Measurements from ENCODE around the gene HBS1L.
"Not testable (repeated sequence)": the region's sequence is repeated elsewhere in the genome, so short reads cannot be mapped to it uniquely, and the experiment has no call there.

The HBS1L gene

GRCh38 chr6:135073756-135074393 lies 19.3 kb upstream of the HBS1L start:
- DNase-seq, result no peak

GRCh38 chr6:135073217-135073616 lies 18.6 kb upstream of the HBS1L start:
- no peak for DNase-seq

GRCh38 chr6:135072753-135073152 lies 18.1 kb upstream of the HBS1L start:
- DNase-seq, result no peak

GRCh38 chr6:135071541-135071940 lies 16.9 kb upstream of the HBS1L start:
- no peak for DNase-seq

- no peak for DNase-seq
Observed at GRCh38 chr6:135067911-135068310, 13.3 kb upstream of the HBS1L start.

- no peak for DNase-seq
Observed at GRCh38 chr6:135066806-135067205, 12.2 kb upstream of the HBS1L start.

GRCh38 chr6:135066397-135066796 lies 11.8 kb upstream of the HBS1L start:
- no peak for DNase-seq

GRCh38 chr6:135064586-135064985 lies 10.0 kb upstream of the HBS1L start:
- DNase-seq, result no peak

GRCh38 chr6:135063926-135064325 lies 9.3 kb upstream of the HBS1L start:
- no peak for DNase-seq

- DNase-seq, result peak; percentile 22
Observed at GRCh38 chr6:135062735-135063134, 8.1 kb upstream of the HBS1L start.

- no peak for DNase-seq
Observed at GRCh38 chr6:135060076-135060475, 5.5 kb upstream of the HBS1L start.

- not testable (repeated sequence) for DNase-seq
Observed at GRCh38 chr6:135058299-135058698, 3.7 kb upstream of the HBS1L start.

GRCh38 chr6:135056632-135057031 lies 2.0 kb upstream of the HBS1L start:
- DNase-seq, result no peak

- no peak for DNase-seq
Observed at GRCh38 chr6:135054226-135054568, 425 bp downstream of the HBS1L start.

- no peak for DNase-seq
Observed at GRCh38 chr6:135053406-135053805, 1.2 kb downstream of the HBS1L start.

- no peak for DNase-seq
Observed at GRCh38 chr6:135052939-135053338, 1.7 kb downstream of the HBS1L start.

- DNase-seq, result no peak
Observed at GRCh38 chr6:135048915-135049314, 5.7 kb downstream of the HBS1L start.

- no peak for DNase-seq
Observed at GRCh38 chr6:135047336-135047735, 7.3 kb downstream of the HBS1L start.

- no peak for DNase-seq
Observed at GRCh38 chr6:135046912-135047311, 7.7 kb downstream of the HBS1L start.

- no peak for DNase-seq
Observed at GRCh38 chr6:135044639-135045038, 10.0 kb downstream of the HBS1L start.

- DNase-seq, result no peak
Observed at GRCh38 chr6:135043846-135044245, 10.8 kb downstream of the HBS1L start.

GRCh38 chr6:135043364-135043763 lies 11.3 kb downstream of the HBS1L start:
- no peak for DNase-seq

GRCh38 chr6:135038335-135038734 lies 16.3 kb downstream of the HBS1L start:
- DNase-seq, result no peak

- DNase-seq, result no peak
Observed at GRCh38 chr6:135037541-135037940, 17.1 kb downstream of the HBS1L start.

GRCh38 chr6:135036731-135037420 lies 17.7 kb downstream of the HBS1L start:
- no peak for DNase-seq
